BE2C (cell line): ENCODE results near the gene TMIGD3.

Experiments
- DNase-seq: peaks from one replicate; pipeline ENCODE4 v3.0.0-alpha.2; 2020
- H3K27me3 ChIP-seq: fragments of 250-450 bp; sonication (Bioruptor Pico); 2 replicates; pipeline ENCODE4 v1.5.1; 2020; ENCODE audit warnings: mild to moderate bottlenecking
- H3K36me3 ChIP-seq: fragments of 250-450 bp; sonication (Bioruptor Pico); 2 replicates; pipeline ENCODE4 v1.5.1; 2020; ENCODE audit warnings: mild to moderate bottlenecking
- H3K4me1 ChIP-seq: fragments of 250-450 bp; sonication (Bioruptor Pico); 2 replicates; pipeline ENCODE4 v1.5.1; 2020
- H3K4me3 ChIP-seq: 2 replicates; pipeline ENCODE4 v1.5.1; 2011; ENCODE audit warnings: low read depth, low read length
- H3K9me3 ChIP-seq: fragments of 250-450 bp; sonication (Bioruptor Pico); 2 replicates; pipeline ENCODE4 v1.5.1; 2020
- TF ChIP-seq, protein P1 (sequence below): IDR thresholded peaks from 2 replicates; pipeline ENCODE4 v1.5.1; 2012; ENCODE audit warnings: mild to moderate bottlenecking, low read depth, low read length

Gene TMIGD3

DNA sequence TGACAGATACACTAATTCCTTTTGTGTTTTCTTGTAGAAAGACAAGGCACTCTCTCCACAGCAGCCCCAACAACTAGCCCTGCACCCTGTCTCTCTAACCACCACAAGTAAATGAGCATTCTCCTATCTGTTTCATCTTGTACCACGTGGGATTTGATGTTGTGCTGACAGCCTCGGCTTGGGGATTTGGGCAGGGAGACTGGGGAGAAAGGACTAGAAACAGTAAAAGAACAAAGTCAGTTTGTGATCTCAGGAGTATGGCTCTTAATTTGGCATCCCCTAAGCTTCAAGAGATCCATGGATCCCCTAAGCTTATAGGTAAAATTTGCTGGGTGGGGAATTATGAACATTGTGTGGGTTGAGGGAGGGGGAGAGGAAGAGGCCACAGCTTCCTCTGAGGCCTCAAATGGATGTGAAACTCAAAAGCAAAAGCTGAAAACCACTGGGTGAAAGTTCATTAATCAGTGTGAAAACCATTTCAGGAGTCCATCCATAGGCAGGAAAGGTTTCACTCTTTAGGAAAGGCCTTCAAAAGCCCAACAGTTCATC, 26.6 kb downstream of the TMIGD3 start:
- H3K27me3 ChIP-seq: 0 out of 2 replicates have a peak, but pooled peaks cover 1% of the 10 kb centered on the region
- TF ChIP-seq, protein P1, sequence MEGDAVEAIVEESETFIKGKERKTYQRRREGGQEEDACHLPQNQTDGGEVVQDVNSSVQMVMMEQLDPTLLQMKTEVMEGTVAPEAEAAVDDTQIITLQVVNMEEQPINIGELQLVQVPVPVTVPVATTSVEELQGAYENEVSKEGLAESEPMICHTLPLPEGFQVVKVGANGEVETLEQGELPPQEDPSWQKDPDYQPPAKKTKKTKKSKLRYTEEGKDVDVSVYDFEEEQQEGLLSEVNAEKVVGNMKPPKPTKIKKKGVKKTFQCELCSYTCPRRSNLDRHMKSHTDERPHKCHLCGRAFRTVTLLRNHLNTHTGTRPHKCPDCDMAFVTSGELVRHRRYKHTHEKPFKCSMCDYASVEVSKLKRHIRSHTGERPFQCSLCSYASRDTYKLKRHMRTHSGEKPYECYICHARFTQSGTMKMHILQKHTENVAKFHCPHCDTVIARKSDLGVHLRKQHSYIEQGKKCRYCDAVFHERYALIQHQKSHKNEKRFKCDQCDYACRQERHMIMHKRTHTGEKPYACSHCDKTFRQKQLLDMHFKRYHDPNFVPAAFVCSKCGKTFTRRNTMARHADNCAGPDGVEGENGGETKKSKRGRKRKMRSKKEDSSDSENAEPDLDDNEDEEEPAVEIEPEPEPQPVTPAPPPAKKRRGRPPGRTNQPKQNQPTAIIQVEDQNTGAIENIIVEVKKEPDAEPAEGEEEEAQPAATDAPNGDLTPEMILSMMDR: no peak
- no peaks in the 10 kb centered on the region for H3K4me1 ChIP-seq
- H3K36me3 ChIP-seq: no peaks in the 10 kb centered on the region; the same call in none of the 2 replicates
- H3K9me3 ChIP-seq: no peaks in the 10 kb centered on the region
- no peak for DNase-seq
- H3K4me3 ChIP-seq: no peak overlapping the region

DNA sequence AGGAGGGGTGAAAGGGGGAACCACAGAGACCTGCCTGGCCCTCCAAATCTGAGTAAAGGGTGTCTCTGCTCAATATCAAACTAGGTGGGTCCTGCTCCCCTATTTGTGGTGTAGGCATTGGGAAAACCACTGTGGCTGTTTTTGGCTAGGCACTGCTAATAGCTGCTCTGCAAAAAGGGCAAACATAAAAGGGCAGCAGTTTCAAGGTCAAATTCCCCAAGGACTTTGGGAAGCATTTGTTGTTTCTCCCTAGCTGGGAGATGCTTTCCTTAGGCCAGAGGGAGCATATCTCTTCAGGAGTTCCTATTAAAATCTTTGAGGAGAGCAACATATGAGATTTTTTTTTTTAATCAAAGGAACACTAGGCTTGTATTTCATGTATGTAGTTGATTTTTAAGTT, 27.2 kb downstream of the TMIGD3 start:
- no peaks in the 10 kb centered on the region for H3K9me3 ChIP-seq
- no peak overlapping the region for H3K4me3 ChIP-seq
- DNase-seq: no peak
- peaks cover 5% of the 10 kb centered on the region for H3K36me3 ChIP-seq
- TF ChIP-seq, protein P1: no peak
- no peaks in the 10 kb centered on the region for H3K4me1 ChIP-seq
- H3K27me3 ChIP-seq: no peaks in the 10 kb centered on the region

DNA sequence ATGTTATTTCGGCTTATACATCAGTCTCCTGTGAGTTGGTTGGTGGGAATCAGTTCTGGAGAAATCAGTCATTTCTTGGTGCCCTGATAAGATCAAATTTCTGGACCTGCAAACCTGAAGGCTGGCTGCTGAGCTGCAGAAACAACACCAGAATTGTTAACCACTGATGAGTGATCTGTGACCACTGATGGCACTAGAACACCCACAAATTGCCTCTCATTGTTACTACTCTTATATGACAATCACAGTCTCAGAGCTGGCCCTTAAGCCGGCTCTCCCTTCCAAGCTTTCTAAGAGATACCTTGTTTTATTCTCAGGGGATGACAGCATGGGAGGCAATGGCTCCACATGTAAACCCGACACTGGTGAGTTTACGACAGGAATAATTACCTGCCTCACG, 27.7 kb downstream of the TMIGD3 start:
- Histone ChIP-seq H3K4me3 (no peak overlapping the region), H3K9me3 (no peaks in the 10 kb centered on the region), H3K36me3 (peaks cover 5% of the 10 kb centered on the region), H3K27me3 (no peaks in the 10 kb centered on the region), H3K4me1 (no peaks in the 10 kb centered on the region)
- TF ChIP-seq, protein P1: no peak
- no peak for DNase-seq

DNA sequence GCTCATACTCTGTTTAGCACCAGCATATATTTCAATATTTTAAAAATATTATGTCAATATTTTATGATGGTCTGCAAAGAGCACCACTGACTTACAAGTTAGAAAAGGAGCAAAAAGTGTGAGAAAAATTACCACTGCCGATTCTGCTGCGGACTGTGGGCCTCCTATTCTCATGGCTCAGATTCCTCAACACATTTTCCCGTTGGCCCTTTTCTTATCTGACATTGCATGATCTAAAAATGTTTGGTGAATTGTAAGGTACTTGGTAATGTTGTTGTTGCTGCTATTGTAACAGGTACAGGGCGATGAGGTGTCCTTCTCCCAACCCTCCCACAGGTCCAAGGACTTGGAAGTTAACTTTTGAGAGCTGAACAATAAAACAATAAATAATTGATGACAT, 28.9 kb downstream of the TMIGD3 start:
- DNase-seq: no peak
- no peaks in the 10 kb centered on the region for H3K27me3 ChIP-seq
- peaks cover 14% of the 10 kb centered on the region for H3K36me3 ChIP-seq
- H3K9me3 ChIP-seq: no peaks in the 10 kb centered on the region
- no peak overlapping the region for H3K4me3 ChIP-seq
- H3K4me1 ChIP-seq: no peaks in the 10 kb centered on the region
- TF ChIP-seq, protein P1: no peak

DNA sequence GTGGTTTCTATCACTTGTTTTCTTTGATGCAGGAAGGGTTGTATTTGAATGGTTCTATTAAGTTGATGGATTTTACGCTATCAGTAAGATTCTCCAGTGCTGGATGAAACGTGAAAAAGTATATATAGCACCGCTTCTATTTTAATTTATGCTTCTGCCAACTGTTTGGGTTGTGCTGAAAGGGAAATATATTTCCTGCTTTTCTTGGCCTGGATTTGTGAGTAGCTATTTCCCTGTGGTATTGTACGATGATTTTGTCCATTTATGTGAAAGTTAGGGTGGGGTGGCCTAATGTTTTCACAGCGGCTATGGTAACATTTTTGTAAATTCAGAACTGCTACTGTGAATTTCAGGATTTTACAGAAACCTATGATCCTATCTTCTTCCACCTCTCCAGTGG, 29.3 kb downstream of the TMIGD3 start:
- no peaks in the 10 kb centered on the region for H3K9me3 ChIP-seq
- TF ChIP-seq, protein P1: no peak
- peaks cover 16% of the 10 kb centered on the region for H3K36me3 ChIP-seq
- no peaks in the 10 kb centered on the region for H3K27me3 ChIP-seq
- H3K4me3 ChIP-seq: no peak overlapping the region
- H3K4me1 ChIP-seq: no peaks in the 10 kb centered on the region
- DNase-seq: no peak

DNA sequence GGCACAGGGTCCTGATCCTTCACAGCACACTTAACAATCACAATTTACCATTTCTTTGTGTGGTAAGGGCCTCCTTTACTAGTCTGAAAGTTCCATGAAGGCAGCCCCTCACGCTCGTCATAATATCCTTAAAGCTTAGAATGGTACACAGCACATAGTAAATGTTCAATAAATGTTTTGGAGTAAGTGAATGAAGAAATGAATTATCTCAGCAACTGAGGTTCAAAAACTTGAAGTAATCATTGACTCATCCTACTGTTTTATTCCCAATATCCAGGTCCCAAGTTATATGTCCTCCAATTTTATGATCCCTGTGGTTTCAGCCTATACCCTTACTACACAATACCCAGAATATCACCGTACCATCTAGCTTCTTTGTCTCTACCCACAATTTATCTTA, 31.9 kb downstream of the TMIGD3 start:
- no peak for DNase-seq
- Histone ChIP-seq H3K4me3 (no peak overlapping the region), H3K9me3 (no peaks in the 10 kb centered on the region), H3K27me3 (no peaks in the 10 kb centered on the region), H3K36me3 (peaks cover 24% of the 10 kb centered on the region), H3K4me1 (no peaks in the 10 kb centered on the region; the same call in 1 of the 2 replicates)
- TF ChIP-seq, protein P1: no peak
